HepG2 (cell line): ENCODE measurements around the gene SLC23A3. TPM values are rescaled to one million over a fixed set of nuclear protein-coding genes. Genes with fewer than 3 reads are reported as not detected.

ENCODE experiments used
- AFF4 ChIP-seq: sonication (generic); formaldehyde crosslinking; IDR thresholded peaks from 2 replicates; pipeline ENCODE4 v1.4.0; 2020; ENCODE audit warnings: missing genetic modification reagents
- CREBL2 ChIP-seq: sonication (generic); formaldehyde crosslinking; IDR thresholded peaks from 2 replicates; pipeline ENCODE4 v1.8.1; 2023; ENCODE audit warnings: missing genetic modification reagents, mild to moderate bottlenecking, borderline replicate concordance
- FOXK2 ChIP-seq: fragments of 450-650 bp; IDR thresholded peaks from 2 replicates; pipeline ENCODE4 v1.6.1; 2016
- GTF3A ChIP-seq: sonication (generic); formaldehyde crosslinking; conservative IDR thresholded peaks from 2 replicates; pipeline ENCODE4 v1.4.0; 2020; ENCODE audit warnings: mild to moderate bottlenecking, missing genetic modification reagents
- HNF4A ChIP-seq: sonication (generic); formaldehyde crosslinking; IDR thresholded peaks from 2 replicates; pipeline ENCODE4 v1.4.0; 2020; ENCODE audit warnings: missing genetic modification reagents
- KMT2A ChIP-seq: sonication (generic); formaldehyde crosslinking; IDR thresholded peaks from 2 replicates; pipeline ENCODE4 v1.4.0; 2020; ENCODE audit warnings: missing genetic modification reagents
- MAX ChIP-seq: IDR thresholded peaks from 2 replicates; pipeline ENCODE4 v1.6.1; 2012; ENCODE audit warnings: inconsistent platforms
- MAZ ChIP-seq, 2 experiments: sonication (generic) in 1 of 2; formaldehyde crosslinking in 1 of 2; IDR thresholded peaks; 2 replicates each; pipeline versions ENCODE4 v1.5.0 to v1.6.1; 2012 to 2020; ENCODE audit warnings: low read depth in 2 of 2, mild to moderate bottlenecking in 2 of 2, borderline replicate concordance in 1 of 2, improper control_type of control experiment in 1 of 2, low read length in 1 of 2, missing genetic modification reagents in 1 of 2, moderate library complexity in 1 of 2
- NFKB2 ChIP-seq: sonication (generic); formaldehyde crosslinking; IDR thresholded peaks from 2 replicates; pipeline ENCODE4 v1.4.0; 2020; ENCODE audit warnings: missing genetic modification reagents, borderline replicate concordance
- POGK ChIP-seq: sonication (generic); formaldehyde crosslinking; conservative IDR thresholded peaks from 2 replicates; pipeline ENCODE4 v1.8.0; 2022; ENCODE audit warnings: mild to moderate bottlenecking, moderate library complexity, missing genetic modification reagents
- RBM22 ChIP-seq: fragments of 200-400 bp; formaldehyde crosslinking; optimal IDR thresholded peaks from 2 replicates; pipeline ENCODE3; 2017; ENCODE audit warnings: mild to moderate bottlenecking, low read length, moderate library complexity
- STAG1 ChIP-seq: sonication (generic); formaldehyde crosslinking; IDR thresholded peaks from 2 replicates; pipeline ENCODE4 v1.4.0; 2020; ENCODE audit warnings: missing genetic modification reagents
- ZBTB46 ChIP-seq: sonication (generic); formaldehyde crosslinking; IDR thresholded peaks from 2 replicates; pipeline ENCODE4 v1.4.0; 2020; ENCODE audit warnings: mild to moderate bottlenecking, missing genetic modification reagents, borderline replicate concordance
- ZFP36L2 ChIP-seq: sonication (generic); formaldehyde crosslinking; IDR thresholded peaks from 2 replicates; pipeline ENCODE4 v1.4.0; 2020; ENCODE audit warnings: missing genetic modification reagents
- ZNF546 ChIP-seq: sonication (generic); formaldehyde crosslinking; conservative IDR thresholded peaks from 2 replicates; pipeline ENCODE4 v1.8.1; 2023; ENCODE audit warnings: mild to moderate bottlenecking, missing genetic modification reagents
- ZNF740 ChIP-seq: sonication (generic); formaldehyde crosslinking; IDR thresholded peaks from 2 replicates; pipeline ENCODE4 v1.4.0; 2020; ENCODE audit warnings: missing genetic modification reagents
- ZNF766 ChIP-seq: sonication (generic); formaldehyde crosslinking; IDR thresholded peaks from 2 replicates; pipeline ENCODE4 v1.5.0; 2020; ENCODE audit warnings: missing genetic modification reagents, borderline replicate concordance
- ZNF788 ChIP-seq: sonication (generic); formaldehyde crosslinking; IDR thresholded peaks from 2 replicates; pipeline ENCODE4 v1.5.0; 2020; ENCODE audit warnings: mild to moderate bottlenecking, missing genetic modification reagents, borderline replicate concordance
- polyA plus RNA-seq, 8 experiments: library from polyadenylated mRNA; depleted of rRNA in 3 of 8; stranded (reverse) in 7 of 8; unstranded in 1 of 8; fragments of >200 nt; fragmentation: Illumina TruSeq in 4 of 8; extraction: Trizol in 4 of 8; gene quantifications; 2 replicates each; pipeline versions ENCODE4 v1.2.1 to v1.2.3, GENCODE V29; 2011 to 2016; ENCODE audit warnings: low read depth in 4 of 8, missing spikeins in 1 of 8, mixed read lengths in 1 of 8; ENCODE audit not compliant: insufficient read depth in 1 of 8
- total RNA-seq, 5 experiments: library from RNA; depleted of rRNA; stranded (reverse); fragments of >200 nt; fragmentation: Illumina TruSeq; extraction: Trizol; gene quantifications; 2 replicates each; pipeline ENCODE4 v1.2.3, GENCODE V29; 2016; ENCODE audit warnings: low read depth in 1 of 5

Gene SLC23A3
- total and polyA plus RNA-seq, 2 of the 13 experiments (the other 11 are each of a cell fraction or from before 2014, with no cell fraction given) = 0.38 to 0.78 TPM

GRCh38 chr2:219207134-219207883 is 37.5 kb upstream of the SLC23A3 start (continued):
- TF ChIP-seq AFF4 (CRISPR knock-in tag) (no peak; the same call in 1 of the 2 replicates), GTF3A (no peak), MAZ (IDR thresholded peaks at IDR 0.05; ENCODE audit: borderline replicate concordance, low read depth, low read length) (no peak), MAZ (CRISPR knock-in tag; IDR thresholded peaks at IDR 0.05; ENCODE audit: low read depth) (no peak), ZNF788 (CRISPR knock-in tag) (peak; percentile 65), ZBTB46 (CRISPR knock-in tag) (no peak), HNF4A (CRISPR knock-in tag) (peak; percentile 5; the same call in 1 of the 2 replicates), NFKB2 (peak; percentile 84; the same call in 1 of the 2 replicates), POGK (CRISPR knock-in tag) (no peak), STAG1 (CRISPR knock-in tag) (no peak), ZNF740 (peak; percentile 84; the same call in 1 of the 2 replicates), CREBL2 (CRISPR knock-in tag) (no peak; the same call in 1 of the 2 replicates), ZFP36L2 (no peak), RBM22 (peak; percentile 12), ZNF546 (CRISPR knock-in tag) (no peak), KMT2A (CRISPR knock-in tag) (no peak), ZNF766 (CRISPR knock-in tag) (no peak), MAX (peak; percentile 8; the same call in 1 of the 2 replicates), FOXK2 (no peak)
